AG04450 (cell line): ENCODE results near the gene MKLN1. TPM values are rescaled to one million over a fixed set of nuclear protein-coding genes. Genes with fewer than 3 reads are reported as not detected.

Source experiments
- CTCF ChIA-PET: fragments of 300-600, 350-600 bp; formaldehyde crosslinking; extraction: SDS; loops from one replicate; lab custom pipeline; 2022; ENCODE audit warnings: antibody characterized with exemption, inconsistent platforms; lab: Charles Lee
- POLR2A ChIA-PET: fragments of 350-600 bp; formaldehyde crosslinking; extraction: SDS; loops from one replicate; lab custom pipeline; 2021; ENCODE audit warnings: antibody characterized with exemption, inconsistent platforms; lab: Yijun Ruan, JAX
- DNase-seq: peaks from one replicate; pipeline ENCODE4 v3.0.0-alpha.2; 2011; ENCODE audit warnings: low read depth, low spot score
- H3K27ac ChIP-seq: one replicate; pipeline ENCODE4 v1.5.1; 2012; ENCODE audit warnings: low read depth, low read length, control low read depth
- H3K27me3 ChIP-seq: one replicate; pipeline ENCODE4 v1.6.0; 2012; ENCODE audit warnings: low read length; ENCODE audit not compliant: control insufficient read depth, insufficient read depth
- H3K4me3 ChIP-seq: 2 replicates; pipeline ENCODE4 v1.5.1; 2011; ENCODE audit warnings: mild to moderate bottlenecking, low read depth, low read length, control low read depth
- H3K9me3 ChIP-seq: 2 replicates; pipeline ENCODE4 v1.5.1; 2012; ENCODE audit warnings: low read length; ENCODE audit not compliant: control insufficient read depth, insufficient read depth
- CTCF ChIP-seq: IDR thresholded peaks from 2 replicates; pipeline ENCODE4 v1.5.1; 2011; ENCODE audit warnings: low read depth, low read length, control low read depth, inconsistent platforms
- polyA plus RNA-seq: library from polyadenylated mRNA; depleted of rRNA; stranded (reverse); fragments of >200 nt; gene quantifications from 2 replicates; pipeline ENCODE4 v1.2.3, GENCODE V29; 2011

MKLN1 gene
- polyA plus RNA-seq, 1 experiment = 56.8 TPM

- Histone ChIP-seq H3K27ac (no peak overlapping the region), H3K4me3 (no peak overlapping the region), H3K9me3 (no peaks in the 10 kb centered on the region), H3K27me3 (no peaks in the 10 kb centered on the region)
- CTCF ChIA-PET = interaction anchor here (0.8 to 2.5 kb wide), 3 partner anchors 10 to 16 kb away, joined by 4 to 15 read pairs (median 4); no protein-coding TSS in a partner anchor
- DNase-seq = no peak
- no peak for TF ChIP-seq CTCF
- POLR2A ChIA-PET = no interaction called here
Measured at GRCh38 chr7:131497454-131497853, 169.8 kb downstream of the MKLN1 start.

GRCh38 chr7:131498237-131498885 is 170.7 kb downstream of the MKLN1 start:
- CTCF ChIA-PET = interaction anchor here (1.5 to 2.5 kb wide), 2 partner anchors 9 to 15 kb away, joined by 5 to 15 read pairs; no protein-coding TSS in a partner anchor
- DNase-seq = no peak
- Histone ChIP-seq H3K9me3 (no peaks in the 10 kb centered on the region), H3K27me3 (no peaks in the 10 kb centered on the region), H3K4me3 (no peak overlapping the region), H3K27ac (no peak overlapping the region)
- no peak for TF ChIP-seq CTCF
- POLR2A ChIA-PET = no interaction called here

- DNase-seq = no peak
- ChIA-PET CTCF (interaction anchor here (2.5 to 5.9 kb wide), 2 partner anchors 8 to 14 kb away, joined by 15 to 50 read pairs; no protein-coding TSS in a partner anchor), POLR2A (no interaction called here)
- no peak overlapping the region for H3K4me3 ChIP-seq
- H3K27ac ChIP-seq = no peak overlapping the region
- no peaks in the 10 kb centered on the region for H3K27me3 ChIP-seq
- no peaks in the 10 kb centered on the region for H3K9me3 ChIP-seq
- TF ChIP-seq CTCF = no peak
Measured at GRCh38 chr7:131499801-131500200, 172.1 kb downstream of the MKLN1 start.

- ChIA-PET CTCF (interaction anchor here (1.1 to 5.9 kb wide), 2 partner anchors 11 to 13 kb away, joined by 4 to 50 read pairs; no protein-coding TSS in a partner anchor), POLR2A (no interaction called here)
- H3K4me3 ChIP-seq = no peak overlapping the region
- H3K27me3 ChIP-seq = no peaks in the 10 kb centered on the region
- no peak for DNase-seq
- H3K9me3 ChIP-seq = no peaks in the 10 kb centered on the region
- TF ChIP-seq CTCF = no peak
- H3K27ac ChIP-seq = no peak overlapping the region
Measured at GRCh38 chr7:131500357-131500756, 172.7 kb downstream of the MKLN1 start.

- Histone ChIP-seq H3K4me3 (no peak overlapping the region), H3K9me3 (no peaks in the 10 kb centered on the region), H3K27ac (peak overlapping the region; percentile 65), H3K27me3 (no peaks in the 10 kb centered on the region)
- ChIA-PET CTCF (interaction anchor here (0.5 to 5.9 kb wide), 6 partner anchors 12 to 669 kb away, joined by 3 to 50 read pairs (median 4); no protein-coding TSS in a partner anchor), POLR2A (interaction anchor here (0.6 to 1.2 kb wide), 4 partner anchors 174 to 395 kb away, joined by 3 to 4 read pairs (median 3); partner anchors contain the start of gene MKLN1)
- TF ChIP-seq CTCF = no peak
- peak; percentile 65 for DNase-seq
Measured at GRCh38 chr7:131501422-131501821, 173.7 kb downstream of the MKLN1 start.
